ENCODE measurements around the gene BTRC.
"Not testable (repeated sequence)": the region's sequence is repeated elsewhere in the genome, so short reads cannot be mapped to it uniquely, and the experiment has no call there.

The BTRC gene

DNA sequence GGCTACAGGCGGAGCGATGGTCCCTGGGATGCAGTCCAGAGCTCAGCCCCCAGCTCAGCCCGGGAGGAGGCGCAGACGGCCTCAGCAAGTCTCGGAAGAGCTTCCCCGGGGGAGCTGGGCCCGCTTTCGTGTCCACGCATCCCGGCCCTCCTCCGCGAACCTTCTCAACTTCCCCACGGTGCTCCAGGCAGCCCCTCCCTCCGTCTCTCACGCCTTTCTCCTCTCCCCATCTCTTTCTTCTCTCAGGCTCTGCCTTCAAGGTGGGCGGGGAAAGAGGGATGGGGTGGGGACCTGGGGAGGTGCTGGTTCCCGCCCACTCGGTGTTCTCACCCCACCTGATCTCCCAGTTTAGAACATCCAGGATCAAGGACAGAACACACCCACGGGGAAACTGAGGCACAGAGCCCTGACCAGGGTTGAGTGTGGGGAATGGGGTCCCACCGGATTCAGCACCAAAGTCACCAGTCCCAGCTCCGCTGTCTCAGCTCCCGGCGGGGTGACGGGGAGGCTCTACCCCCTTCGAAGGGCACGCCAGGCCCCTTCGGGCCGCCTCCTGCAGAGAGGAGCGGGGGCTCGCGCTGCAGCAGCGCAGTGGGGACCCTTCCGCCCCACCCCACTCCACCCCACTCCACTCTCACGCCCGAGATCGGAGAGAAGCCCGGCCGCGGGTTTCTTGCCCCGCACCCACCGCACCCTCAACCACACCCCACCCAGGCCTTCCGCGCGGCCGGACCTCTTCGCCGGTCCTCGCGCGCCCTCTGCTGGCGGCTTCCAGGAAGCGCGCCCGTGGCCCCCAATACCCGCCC is 215.9 kb downstream of the BTRC start:
- DNase-seq: peak; percentile 54

DNA sequence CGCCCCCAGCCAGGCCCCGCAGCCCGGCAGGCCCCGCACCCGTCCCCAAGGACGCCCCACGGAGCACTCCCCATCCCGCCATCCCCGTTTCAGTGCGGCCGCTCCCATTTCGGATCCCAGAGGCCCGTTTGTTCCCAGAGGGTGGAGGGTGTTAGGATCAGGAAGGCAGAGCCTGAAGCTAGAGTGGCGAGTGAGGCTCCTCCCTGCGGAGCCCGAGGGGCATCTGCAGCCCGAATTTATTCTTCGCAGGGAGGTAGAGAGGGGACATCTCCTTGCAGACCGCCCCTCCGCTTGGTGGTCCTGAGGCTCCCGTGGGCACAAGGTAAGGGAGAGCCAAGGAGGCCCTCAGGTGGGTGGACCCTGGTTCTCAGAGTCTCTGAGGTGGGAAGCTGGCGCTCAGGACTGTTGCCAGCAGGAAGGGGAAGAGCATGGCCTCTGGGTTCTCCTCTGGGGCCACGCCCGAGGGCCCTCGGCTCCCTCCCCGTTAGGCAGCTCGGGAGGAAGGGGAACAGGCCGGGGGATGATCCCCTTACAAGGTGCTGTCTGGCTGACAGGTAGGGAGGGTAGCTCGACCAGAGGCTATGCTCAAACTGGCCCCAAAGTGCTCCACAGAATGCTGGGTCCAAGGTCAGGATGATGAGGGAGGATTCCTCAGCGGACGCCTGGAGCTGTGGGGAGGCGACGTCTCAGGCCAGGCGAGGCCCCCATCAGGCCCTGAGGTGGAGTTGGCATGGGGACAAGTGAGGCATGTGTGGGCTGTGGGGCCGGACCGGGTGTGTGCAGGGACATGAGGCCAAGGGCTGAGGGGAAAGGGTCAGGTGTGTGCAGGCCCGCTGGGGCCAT is 216.7 kb downstream of the BTRC start:
- peak; percentile 42 for DNase-seq

DNA sequence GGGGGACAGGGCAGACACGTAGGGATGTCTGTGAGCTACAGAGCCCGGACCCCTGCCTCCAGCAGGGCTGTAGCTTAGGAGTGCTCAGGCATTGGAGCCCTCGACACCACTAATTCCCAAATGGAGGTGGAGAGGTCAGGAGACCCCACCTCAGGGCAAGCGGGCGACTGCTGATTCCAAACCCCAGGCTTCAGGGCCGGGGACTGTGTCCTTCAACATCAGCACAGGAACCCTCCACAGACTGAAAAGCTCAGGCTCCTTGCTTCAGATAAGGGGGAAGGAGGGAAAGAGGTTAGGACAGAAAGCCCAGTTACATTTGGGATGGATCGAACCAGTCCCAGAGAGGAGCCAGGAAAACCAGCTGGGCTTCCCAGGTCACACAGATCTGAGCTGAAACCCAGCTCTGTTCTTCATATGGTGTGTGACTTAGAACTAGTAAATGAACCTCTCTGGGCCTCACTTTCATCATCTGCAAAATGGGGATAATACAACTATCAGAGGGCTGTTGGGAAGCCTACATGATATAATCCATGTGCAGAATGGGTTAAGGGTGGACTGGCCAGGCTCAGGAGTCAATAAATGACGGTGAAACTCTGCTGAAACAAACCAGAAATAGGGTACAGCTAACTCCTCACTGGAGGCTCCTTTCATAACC is 217.4 kb downstream of the BTRC start:
- DNase-seq: no peak

DNA sequence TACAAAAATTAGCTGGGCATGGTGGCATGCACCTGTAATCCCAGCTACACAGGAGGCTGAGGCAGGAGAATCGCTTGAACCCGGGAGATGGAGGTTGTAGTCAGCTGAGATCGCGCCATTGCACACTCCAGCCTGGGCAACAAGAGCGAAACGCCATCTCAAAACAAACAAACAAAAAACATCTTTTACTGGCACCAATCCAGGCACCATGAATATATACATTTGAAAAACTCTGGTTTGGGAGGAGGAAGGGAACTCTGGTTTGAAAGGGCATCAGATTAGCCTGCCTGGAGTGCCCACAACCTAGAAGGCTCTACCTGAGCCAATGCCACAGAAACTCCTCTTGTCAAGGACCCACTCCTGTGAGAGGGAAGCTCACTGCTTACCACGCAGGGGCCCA is 218.2 kb downstream of the BTRC start:
- no peak for DNase-seq

DNA sequence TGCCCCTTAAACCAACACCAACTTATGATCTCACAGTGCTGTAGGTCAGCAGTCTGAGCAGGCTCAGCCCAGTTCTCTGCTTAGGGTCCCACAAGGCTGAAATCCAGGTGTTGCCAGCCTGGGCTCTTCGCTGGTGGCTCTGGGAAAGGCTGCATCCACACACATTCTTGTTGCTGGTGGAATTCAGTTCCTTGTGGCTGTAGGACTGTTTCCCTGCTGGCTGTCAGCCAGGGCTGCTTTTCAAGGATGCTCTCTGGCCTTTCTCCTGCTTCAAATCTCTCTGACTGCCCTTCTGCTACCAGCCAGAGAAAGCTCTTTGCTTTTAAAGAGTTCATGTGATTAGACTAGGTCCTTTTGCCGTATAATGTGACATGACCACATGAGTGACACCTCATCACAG is 218.8 kb downstream of the BTRC start:
- DNase-seq: no peak

DNA sequence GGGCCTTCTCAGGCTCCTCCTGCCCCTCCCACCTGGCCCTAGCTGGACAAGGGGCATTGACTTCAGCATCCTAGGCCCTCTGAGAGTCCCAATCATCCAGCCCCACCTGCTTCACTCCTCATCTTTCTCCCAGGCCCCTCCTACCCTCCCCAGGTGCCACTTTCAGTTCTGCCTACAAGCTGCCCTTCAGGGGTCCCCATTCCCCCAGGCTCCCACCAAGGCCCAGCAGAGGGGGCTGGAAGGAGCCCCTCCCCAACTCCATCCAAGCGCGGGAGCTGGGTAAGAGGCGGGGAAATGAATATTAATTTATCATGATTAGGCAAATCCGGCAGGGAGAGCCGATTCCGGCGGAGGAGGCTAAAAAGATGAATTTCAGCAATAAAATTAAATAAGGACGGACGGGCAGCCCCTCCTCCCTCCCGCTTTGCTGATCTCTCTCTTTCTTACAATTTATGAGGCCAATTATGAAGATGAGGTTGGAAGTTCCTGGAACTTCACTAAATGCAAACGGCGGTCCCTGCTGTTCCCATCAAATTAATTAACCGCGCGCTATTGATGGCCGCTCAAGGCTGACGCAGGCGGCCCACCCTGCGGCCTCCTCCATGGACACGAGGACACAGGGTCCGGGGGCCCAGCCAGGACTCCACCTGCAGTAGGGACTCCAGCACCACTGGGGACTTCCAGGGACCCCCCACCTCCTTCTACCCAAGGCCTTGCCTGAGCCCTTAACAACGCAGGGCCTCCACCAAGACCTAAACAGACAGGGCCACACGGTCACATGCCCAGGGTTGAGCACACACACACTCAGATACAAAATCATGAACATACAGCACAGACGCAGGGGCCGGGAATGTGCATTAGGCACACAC is 220.2 kb downstream of the BTRC start:
- DNase-seq: no peak

DNA sequence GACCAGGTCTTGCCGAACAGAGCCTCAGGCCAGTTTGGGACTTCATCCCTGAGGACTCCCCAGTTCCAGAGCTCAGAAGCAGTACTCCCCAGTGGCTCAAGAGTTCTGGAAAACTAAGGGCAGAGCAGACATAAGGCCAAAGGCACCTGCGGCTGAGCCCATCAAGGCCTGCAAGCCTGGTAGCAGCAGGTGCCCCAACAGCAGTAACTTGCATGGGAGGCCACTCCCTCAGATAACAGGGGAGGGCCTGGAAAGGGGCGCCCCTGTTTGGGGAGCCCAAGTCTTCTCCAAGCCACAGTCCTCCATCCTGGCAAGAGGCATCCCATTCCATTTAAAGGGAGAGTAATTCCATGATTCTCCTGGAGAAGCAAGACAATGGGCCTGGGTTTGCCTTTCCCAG is 221.1 kb downstream of the BTRC start:
- no peak for DNase-seq

DNA sequence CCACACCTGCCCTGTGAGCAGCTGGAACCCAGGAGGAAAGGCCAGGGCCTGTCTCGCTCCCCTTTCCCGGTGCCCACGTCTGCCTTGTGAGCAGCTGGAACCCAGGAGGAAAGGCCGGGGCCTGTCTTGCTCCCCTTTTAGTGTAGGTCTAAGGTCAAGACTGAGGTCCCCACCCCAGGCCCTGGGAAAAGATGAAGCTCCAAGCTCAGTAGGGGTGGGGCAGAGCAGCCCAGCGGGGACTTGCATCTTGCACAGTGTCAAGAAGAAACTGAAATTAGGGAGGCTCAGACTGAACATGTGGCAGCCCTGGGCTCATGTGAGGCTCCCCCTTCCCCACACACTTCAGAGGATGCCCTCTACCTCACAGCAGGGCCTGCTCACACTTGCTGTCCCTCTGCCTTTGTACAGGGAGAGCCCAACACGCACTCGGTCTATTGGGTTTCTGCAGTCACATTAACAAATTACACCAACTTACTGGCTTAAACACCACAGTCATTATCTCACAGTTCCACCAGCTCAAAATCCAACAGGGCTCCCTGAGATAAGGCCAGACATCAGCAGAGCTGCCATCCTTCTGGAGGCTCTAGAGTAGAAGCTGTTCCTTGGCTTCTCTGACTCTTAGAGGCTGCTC is 221.7 kb downstream of the BTRC start:
- no peak for DNase-seq

DNA sequence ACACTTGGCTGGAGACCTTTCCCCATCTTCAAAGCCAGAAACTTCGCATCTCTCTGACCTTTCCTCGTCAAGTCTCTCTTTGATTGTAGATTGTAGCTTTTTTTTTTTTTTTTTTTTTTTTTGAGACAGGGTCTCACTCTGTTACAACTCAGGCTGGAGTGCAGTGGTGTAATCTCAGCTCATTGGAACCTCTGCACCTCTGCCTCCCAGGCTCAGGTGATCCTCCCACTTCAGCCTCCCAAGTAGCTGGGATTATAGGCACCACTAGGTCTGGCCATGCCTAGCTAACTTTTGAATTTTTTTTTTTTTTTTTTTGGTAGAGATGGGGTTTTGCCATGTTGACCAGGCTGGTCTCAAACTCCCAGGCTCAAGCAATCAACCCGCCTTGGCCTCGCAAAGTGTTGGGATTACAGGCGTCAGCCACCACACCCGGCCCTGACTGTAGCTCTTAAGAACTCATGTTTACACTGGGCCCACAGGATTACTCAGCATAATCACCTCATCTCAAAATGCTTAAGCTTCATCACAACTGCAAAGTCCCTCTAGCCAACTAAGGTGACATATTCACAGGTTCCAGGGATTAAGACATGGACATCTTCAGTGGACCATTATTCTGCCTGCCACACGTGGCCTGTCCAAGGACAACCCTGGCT is 222.4 kb downstream of the BTRC start:
- no peak for DNase-seq

DNA sequence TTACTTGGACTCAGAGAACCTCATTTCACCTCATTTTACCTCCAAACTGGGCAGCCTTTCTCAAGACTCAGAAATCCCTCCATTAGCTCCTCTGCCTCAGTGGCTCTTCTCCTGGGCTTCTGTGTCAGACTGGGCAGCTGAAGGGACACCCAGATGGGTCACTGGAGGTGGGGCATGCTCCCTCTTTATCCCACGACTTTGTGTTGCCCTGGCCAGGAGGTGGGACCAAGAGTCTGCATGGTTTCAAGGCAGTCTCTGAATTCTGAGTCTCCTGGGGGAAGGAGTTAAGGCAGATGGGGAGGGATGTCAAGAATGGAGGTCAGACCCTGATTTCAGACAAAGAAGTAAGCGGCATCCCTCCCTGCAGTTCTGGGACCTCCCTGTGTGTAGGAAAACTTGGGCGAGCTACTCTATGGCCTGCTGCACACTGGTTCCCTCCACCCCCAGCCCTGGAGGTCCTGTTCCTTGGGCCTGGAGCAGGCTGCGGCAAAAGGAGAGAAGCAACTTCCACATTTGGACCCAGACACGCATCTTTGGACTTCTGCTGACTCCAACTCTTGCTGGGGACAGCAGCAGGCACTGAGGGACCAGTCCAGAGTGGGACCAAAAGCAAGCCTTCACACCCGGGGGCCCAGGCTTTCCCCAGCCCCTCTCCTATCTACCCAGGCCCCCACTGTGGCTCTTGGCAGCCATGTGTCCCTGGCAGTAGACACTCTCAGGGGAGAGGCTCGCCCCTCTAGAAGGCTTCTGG is 223.3 kb downstream of the BTRC start:
- DNase-seq: no peak

DNA sequence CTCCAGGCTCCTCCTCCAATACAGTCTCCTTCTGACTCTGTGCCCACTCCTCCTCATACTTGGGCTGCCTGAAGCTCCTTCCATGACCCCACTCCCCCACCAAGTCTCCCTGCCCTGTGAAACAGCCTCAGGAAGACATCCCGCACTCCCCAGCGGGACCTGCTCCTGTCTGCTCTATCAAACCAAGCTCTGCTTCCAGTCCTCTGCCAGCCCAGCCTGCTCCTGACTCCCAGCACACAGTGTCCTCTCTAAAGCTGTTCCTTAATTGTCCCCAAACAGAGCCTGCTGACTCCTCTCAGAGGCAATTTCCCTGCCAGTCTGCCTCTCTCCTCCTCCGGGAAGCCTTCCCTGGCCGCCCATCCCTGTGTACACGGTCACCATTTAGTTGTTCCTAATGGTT is 224.2 kb downstream of the BTRC start:
- DNase-seq: no peak

DNA sequence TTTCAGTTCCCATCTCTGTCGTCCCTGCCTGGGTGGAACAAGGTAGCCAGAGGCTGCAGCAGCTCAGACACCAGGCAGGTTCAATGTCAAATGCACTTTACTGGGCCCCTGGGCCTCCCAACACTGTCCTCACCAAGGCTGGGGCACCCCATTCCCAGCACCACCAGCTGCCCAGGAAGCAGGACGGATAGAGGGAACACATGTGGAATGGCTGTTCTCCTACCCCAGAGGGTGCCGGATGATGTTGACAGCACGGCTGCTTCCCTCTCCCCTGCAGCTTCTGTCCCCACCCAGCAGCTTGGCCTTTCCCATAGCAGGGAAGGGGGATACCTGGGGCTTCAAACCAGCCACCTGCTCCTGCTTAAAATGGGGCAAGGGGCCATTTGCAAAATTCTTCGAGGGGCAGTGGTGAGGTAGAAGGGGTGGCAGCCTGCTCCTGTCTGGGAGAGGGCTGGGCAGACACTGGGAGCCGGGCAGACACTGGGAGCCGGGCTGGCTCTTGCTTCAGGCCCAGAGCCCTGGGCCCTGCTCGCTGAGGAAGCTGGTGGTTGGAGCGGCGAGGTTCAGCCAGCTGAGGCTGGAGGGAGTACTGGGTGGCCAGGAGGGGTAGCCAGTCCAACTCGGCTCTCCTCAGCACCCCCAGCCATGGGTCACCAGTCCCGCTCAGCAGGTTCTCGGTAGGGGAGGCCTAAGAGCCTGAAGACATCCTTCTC is 225.0 kb downstream of the BTRC start:
- DNase-seq: no peak

DNA sequence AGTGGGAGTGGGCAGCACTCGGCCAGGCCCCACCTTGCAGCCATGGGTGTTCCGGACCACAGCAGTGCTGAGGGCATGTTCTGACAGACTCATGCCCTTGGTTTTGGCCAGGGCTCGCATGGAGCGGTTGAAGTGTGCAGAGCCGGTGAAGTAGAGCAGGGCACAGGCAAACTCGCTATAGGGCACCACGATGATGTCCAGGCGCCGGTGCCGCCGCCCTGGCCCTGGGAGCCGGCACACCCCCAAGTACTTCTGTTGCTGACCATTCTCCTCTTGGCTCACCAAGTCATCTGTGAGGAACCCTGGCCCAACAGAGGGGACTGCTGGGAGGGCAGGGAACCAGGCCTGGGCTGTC is 225.5 kb downstream of the BTRC start:
- no peak for DNase-seq

DNA sequence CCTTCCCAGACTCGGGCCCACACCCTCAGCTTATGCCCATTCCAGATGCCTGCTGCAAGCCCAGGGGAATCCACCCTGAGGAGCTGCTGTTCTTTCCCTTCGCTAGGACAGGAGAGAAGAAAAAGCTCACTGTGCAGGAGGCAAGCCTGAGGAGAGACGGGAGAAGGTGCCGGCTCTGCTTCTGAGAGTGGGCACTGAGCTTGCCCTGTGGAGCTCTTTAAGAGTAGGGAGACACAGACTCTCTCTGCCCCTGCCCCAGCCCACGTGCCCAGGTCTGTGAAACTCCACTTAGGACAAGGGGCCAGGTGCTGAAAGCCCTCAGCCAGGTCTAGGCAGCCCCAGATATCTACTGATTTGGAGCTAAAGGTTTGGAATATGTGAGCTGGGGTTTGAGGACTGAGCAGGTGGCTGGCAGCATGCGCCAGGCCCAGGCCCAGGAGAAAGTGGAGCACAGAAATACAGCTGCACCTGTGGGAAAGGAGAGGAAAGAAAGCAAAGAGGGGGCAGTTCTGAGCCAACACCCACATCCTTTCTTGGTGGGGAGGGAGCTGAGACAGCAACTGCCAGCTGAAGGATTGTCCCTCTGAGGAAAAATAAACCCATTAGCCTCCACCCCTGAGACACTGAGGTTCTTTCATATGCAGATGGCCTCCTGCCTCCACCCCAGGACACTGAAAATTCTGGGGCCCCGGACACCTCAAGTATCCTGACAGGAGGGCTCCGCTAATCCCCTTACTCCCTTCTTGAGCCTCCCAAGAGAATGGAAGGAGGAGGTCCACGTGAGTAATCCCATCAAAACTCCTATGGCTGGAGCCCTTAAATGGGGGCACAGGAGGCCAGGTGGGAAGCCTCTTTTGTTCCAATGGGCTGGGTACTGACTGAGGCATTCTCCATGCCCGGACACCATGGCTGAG is 226.8 kb downstream of the BTRC start:
- DNase-seq: no peak

DNA sequence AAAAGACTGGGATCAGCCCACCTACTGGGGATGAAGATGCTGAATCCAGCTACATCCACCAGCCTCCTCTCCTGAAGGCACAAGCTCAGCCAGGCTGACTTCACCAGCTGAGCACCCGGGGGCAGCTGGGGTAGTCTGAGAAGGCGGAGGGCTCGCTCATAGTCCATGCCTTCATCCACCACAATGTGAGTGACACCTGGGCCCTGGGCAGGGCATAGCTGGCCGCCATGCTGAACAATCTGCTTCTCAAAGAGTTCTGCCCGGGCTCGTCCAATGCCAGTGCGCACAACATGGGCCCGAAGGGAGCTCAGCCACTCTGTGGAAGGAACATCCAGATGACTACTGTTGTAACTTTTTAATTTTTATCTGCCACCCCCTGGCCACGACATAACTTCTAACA is 231.9 kb downstream of the BTRC start:
- no peak for DNase-seq

DNA sequence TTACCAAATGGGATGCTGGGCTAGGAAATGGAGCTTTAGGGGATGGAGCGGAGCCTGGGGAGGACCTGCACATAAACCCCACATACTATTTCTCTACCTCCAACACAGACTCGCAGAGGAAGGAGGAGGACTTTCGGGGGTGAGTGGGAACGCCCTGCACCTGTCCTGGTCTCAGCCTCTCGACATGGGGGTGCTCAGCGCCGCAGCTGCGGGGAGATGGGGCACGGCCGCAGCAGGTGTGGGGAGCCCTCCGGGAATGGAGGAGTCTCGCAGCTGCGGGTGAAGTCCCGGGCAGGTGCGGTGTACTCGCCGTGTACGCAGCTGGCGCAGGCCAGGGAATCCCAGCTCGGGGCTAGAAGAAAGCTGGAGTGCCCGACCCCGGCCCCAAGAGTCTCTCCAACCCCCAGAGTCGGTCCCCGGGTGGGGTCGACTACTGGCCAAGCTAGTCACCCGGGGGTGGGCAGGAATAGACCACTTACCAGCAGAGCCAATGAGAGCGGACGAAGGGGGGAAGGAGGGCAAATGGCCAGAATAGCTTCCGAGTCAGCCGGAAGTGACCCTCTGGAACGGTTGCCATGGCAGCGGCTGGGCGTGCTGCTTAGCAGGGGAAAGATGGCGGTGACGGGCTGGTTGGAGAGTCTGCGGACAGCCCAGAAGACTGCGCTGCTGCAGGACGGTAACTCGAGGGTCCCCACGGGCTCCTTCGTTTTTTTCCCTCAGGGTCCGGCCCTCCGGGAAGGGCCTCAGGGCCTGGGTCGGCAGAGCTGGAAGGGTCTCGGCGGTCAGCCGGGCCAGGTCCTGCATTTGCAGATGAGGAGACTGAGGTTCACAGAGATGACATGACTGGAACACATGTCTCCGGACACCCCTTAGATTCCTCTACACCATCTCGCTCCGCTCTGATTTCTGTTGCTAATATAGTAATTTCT is 234.0 kb downstream of the BTRC start, which contains the start of the genes DPCD and POLL:
Gene DPCD (plus strand): TSS at position 597 of the 929 bp plus-strand sequence. CDS start 16 bp downstream, at position 613.
Gene POLL (minus strand): TSS at position 533 of the 929 bp plus-strand sequence. CDS start 897 bp downstream, outside the sequence.
- DNase-seq: peak; percentile 94

DNA sequence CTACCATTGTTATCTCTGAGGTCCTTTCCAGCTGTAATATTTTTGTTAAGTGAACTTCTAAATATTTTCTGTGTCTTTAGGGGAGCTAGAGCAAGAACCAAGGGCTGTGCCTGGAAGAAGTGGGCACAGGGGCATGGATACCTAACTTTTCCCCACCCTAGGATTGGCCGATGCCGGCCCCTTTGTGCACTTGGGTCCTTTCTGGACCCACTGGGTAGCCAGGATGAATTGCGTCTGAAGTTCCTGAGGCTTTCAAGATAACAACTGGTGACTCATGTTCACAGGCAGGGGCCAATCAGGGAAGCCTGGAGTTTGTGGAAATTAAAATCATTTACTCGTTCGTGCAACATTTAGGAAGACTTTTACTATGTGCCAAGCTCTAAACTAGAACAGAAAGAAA is 234.9 kb downstream of the BTRC start:
- no peak for DNase-seq

DNA sequence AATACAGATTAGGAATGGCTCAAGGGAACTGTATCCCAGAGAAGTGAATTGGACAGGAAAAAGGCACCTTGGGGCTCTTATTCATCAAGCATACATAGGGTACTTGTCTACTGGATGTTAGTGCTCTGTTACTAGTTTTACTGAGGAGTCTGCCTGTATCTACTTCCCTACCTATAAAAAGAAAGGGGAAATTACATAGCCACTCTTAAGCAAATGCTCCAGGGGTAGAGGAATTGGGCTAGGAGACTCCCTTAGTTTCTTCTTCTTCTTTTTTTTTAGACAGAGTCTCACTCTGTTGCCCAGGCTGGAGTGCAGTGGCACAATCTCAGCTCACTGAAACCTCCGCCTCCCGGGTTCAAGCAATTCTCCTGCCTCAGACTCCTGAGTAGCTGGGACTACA is 239.4 kb downstream of the BTRC start:
- DNase-seq: not testable (repeated sequence)

Data from NCI-H510A treated with DMSO at 0.1 percent for 48 hours (cell line).